IMR-90 (cell line): ENCODE results near the gene DPYSL5. TPM values are rescaled to one million over a fixed set of nuclear protein-coding genes. Genes with fewer than 3 reads are reported as not detected.

Experiments used
- ATAC-seq: fragments of 200-7000 bp; cut with Tn5 transposase; 2 replicates; pipeline ENCODE4 v1.9.1; 2020; ENCODE audit warnings: low read depth, mild to moderate bottlenecking, moderate library complexity
- BruUV-seq: library from RNA; stranded (reverse); fragments of 400-500 nt; replicated peaks from 2 replicates; lab custom pipeline; 2021; lab: Mats Ljungman, UMichigan
- CTCF ChIA-PET: fragments of 300-600 bp; formaldehyde crosslinking; extraction: SDS; loops from one replicate; lab custom pipeline; 2021; ENCODE audit warnings: antibody characterized with exemption; lab: Yijun Ruan, JAX
- POLR2A ChIA-PET: fragments of 300-600 bp; sonication (Branson Sonifier 250); formaldehyde crosslinking; loops from one replicate; lab custom pipeline; 2022; ENCODE audit warnings: antibody characterized with exemption; ENCODE audit not compliant: unreplicated experiment; lab: Charles Lee
- DNase-seq: peaks from one replicate; pipeline ENCODE4 v3.0.0; 2013
- H2AFZ ChIP-seq: replicated peaks from 2 replicates; pipeline ENCODE3; 2013; ENCODE audit warnings: low read length, mild to moderate bottlenecking; ENCODE audit not compliant: poor library complexity
- H2AK5ac ChIP-seq: 2 replicates; pipeline ENCODE4 v1.6.1; 2013; ENCODE audit warnings: low read depth, low read length, inconsistent platforms
- H2AK9ac ChIP-seq: replicated peaks from 2 replicates; pipeline ENCODE3; 2013; ENCODE audit warnings: mild to moderate bottlenecking, low read depth, low read length, moderate library complexity; ENCODE audit not compliant: poor library complexity
- H2BK120ac ChIP-seq: 2 replicates; pipeline ENCODE4 v1.6.1; 2013; ENCODE audit warnings: low read depth, low read length, inconsistent platforms
- H2BK15ac ChIP-seq: 3 replicates; pipeline ENCODE4 v1.6.1; 2013; ENCODE audit warnings: low read depth, low read length, inconsistent platforms
- H2BK20ac ChIP-seq: 2 replicates; pipeline ENCODE4 v1.6.1; 2013; ENCODE audit warnings: low read depth, mild to moderate bottlenecking, inconsistent platforms, low read length, moderate library complexity
- H2BK5ac ChIP-seq: 2 replicates; pipeline ENCODE4 v1.6.1; 2013; ENCODE audit warnings: mild to moderate bottlenecking, low read depth, low read length, inconsistent platforms; ENCODE audit not compliant: poor library complexity, severe bottlenecking
- H3K14ac ChIP-seq: replicated peaks from 2 replicates; pipeline ENCODE4 v1.6.1; 2013; ENCODE audit warnings: low read depth, low read length, inconsistent platforms
- H3K18ac ChIP-seq: 2 replicates; pipeline ENCODE4 v1.6.1; 2013; ENCODE audit warnings: low read depth, low read length, control low read depth
- H3K23ac ChIP-seq: 2 replicates; pipeline ENCODE4 v1.6.1; 2013; ENCODE audit warnings: low read depth, low read length, inconsistent platforms
- H3K27ac ChIP-seq: 2 replicates; pipeline ENCODE4 v1.5.1; 2013; ENCODE audit warnings: mild to moderate bottlenecking, control low read depth, low read length; ENCODE audit not compliant: insufficient read depth
- H3K27me3 ChIP-seq: 2 replicates; pipeline ENCODE4 v1.6.1; 2013; ENCODE audit warnings: low read length; ENCODE audit not compliant: control insufficient read depth, insufficient read depth
- H3K36me3 ChIP-seq: 2 replicates; pipeline ENCODE4 v1.6.1; 2013; ENCODE audit warnings: low read length, mixed read lengths; ENCODE audit not compliant: control insufficient read depth, insufficient read depth
- H3K4ac ChIP-seq: 2 replicates; pipeline ENCODE4 v1.6.1; 2013; ENCODE audit warnings: low read depth, low read length, inconsistent platforms
- H3K4me1 ChIP-seq: 2 replicates; pipeline ENCODE4 v1.6.1; 2013; ENCODE audit warnings: low read length, mixed read lengths; ENCODE audit not compliant: control insufficient read depth, insufficient read depth
- H3K4me2 ChIP-seq: 2 replicates; pipeline ENCODE4 v1.6.1; 2013; ENCODE audit warnings: low read depth, mild to moderate bottlenecking, control low read depth, low read length, moderate library complexity
- H3K4me3 ChIP-seq: 2 replicates; pipeline ENCODE4 v1.5.1; 2013; ENCODE audit warnings: low read depth, mild to moderate bottlenecking, control low read depth, low read length, moderate library complexity; ENCODE audit not compliant: insufficient read depth
- H3K56ac ChIP-seq: 2 replicates; pipeline ENCODE4 v1.6.1; 2013; ENCODE audit warnings: low read length, inconsistent platforms; ENCODE audit not compliant: insufficient read depth; ENCODE audit errors: extremely low read depth
- H3K79me1 ChIP-seq, 2 experiments: 2 replicates each; pipeline ENCODE4 v1.6.1; 2013; ENCODE audit warnings: low read length in 2 of 2, inconsistent platforms in 1 of 2, low read depth in 1 of 2
- H3K9ac ChIP-seq: 2 replicates; pipeline ENCODE4 v1.6.1; 2013; ENCODE audit warnings: low read depth, low read length, control low read depth
- H3K9me1 ChIP-seq: 2 replicates; pipeline ENCODE4 v1.6.1; 2013; ENCODE audit warnings: low read length, inconsistent platforms; ENCODE audit not compliant: insufficient read depth
- H3K9me3 ChIP-seq: 2 replicates; pipeline ENCODE4 v1.6.1; 2013; ENCODE audit warnings: low read length; ENCODE audit not compliant: control insufficient read depth, insufficient read depth
- H4K20me1 ChIP-seq: 2 replicates; pipeline ENCODE4 v1.6.1; 2013; ENCODE audit warnings: low read length, inconsistent platforms; ENCODE audit not compliant: insufficient read depth
- H4K5ac ChIP-seq: 2 replicates; pipeline ENCODE4 v1.6.1; 2013; ENCODE audit warnings: mild to moderate bottlenecking, low read depth, low read length, control low read depth
- H4K8ac ChIP-seq, 2 experiments: 2 replicates each; pipeline ENCODE4 v1.6.1; 2013; ENCODE audit warnings: low read depth in 2 of 2, low read length in 2 of 2, control low read depth in 1 of 2, inconsistent platforms in 1 of 2
- H4K91ac ChIP-seq: 2 replicates; pipeline ENCODE4 v1.6.1; 2013; ENCODE audit warnings: low read depth, low read length, inconsistent platforms; ENCODE audit not compliant: insufficient read depth
- BHLHE40 ChIP-seq: fragments of 150-350 bp; IDR thresholded peaks from 2 replicates; pipeline ENCODE4 v1.6.1; 2016; ENCODE audit warnings: mild to moderate bottlenecking, low read depth, low read length
- CEBPB ChIP-seq: IDR thresholded peaks from 2 replicates; pipeline ENCODE4 v1.6.1; 2012; ENCODE audit warnings: low read depth, low read length, improper control_type of control experiment
- CHD1 ChIP-seq: IDR thresholded peaks from 2 replicates; pipeline ENCODE4 v1.6.1; 2012; ENCODE audit warnings: low read depth, low read length, improper control_type of control experiment
- ELK1 ChIP-seq: fragments of 150-350 bp; IDR thresholded peaks from 2 replicates; pipeline ENCODE4 v1.6.1; 2016; ENCODE audit warnings: low read depth, mild to moderate bottlenecking, low read length, moderate library complexity, borderline replicate concordance
- FOS ChIP-seq: fragments of 150-350 bp; IDR thresholded peaks from 2 replicates; pipeline ENCODE4 v1.6.1; 2016; ENCODE audit warnings: low read depth, low read length
- MAFK ChIP-seq: IDR thresholded peaks from 2 replicates; pipeline ENCODE4 v1.6.1; 2012; ENCODE audit warnings: low read depth, low read length, improper control_type of control experiment
- MAZ ChIP-seq: IDR thresholded peaks from 2 replicates; pipeline ENCODE4 v1.6.1; 2012; ENCODE audit warnings: low read depth, mild to moderate bottlenecking, low read length, improper control_type of control experiment, moderate library complexity, borderline replicate concordance
- MXI1 ChIP-seq: IDR thresholded peaks from 2 replicates; pipeline ENCODE4 v1.6.1; 2012; ENCODE audit warnings: low read depth, mild to moderate bottlenecking, low read length, moderate library complexity, borderline replicate concordance
- NFE2L2 ChIP-seq: fragments of 150-350 bp; IDR thresholded peaks from 2 replicates; pipeline ENCODE4 v1.6.1; 2016; ENCODE audit warnings: low read depth, mild to moderate bottlenecking, low read length
- POLR2A ChIP-seq: IDR thresholded peaks from 2 replicates; pipeline ENCODE4 v1.6.1; 2012; ENCODE audit warnings: mild to moderate bottlenecking, low read depth, low read length
- RAD21 ChIP-seq: IDR thresholded peaks from 2 replicates; pipeline ENCODE4 v1.6.1; 2012; ENCODE audit warnings: low read length, improper control_type of control experiment
- RCOR1 ChIP-seq: IDR thresholded peaks from 2 replicates; pipeline ENCODE4 v1.6.1; 2012; ENCODE audit warnings: mild to moderate bottlenecking, low read length, improper control_type of control experiment; ENCODE audit not compliant: insufficient replicate concordance
- RFX5 ChIP-seq: IDR thresholded peaks from 2 replicates; pipeline ENCODE4 v1.8.0; 2012; ENCODE audit warnings: low read depth, mild to moderate bottlenecking, low read length, moderate library complexity
- SMC3 ChIP-seq: fragments of 150-350 bp; IDR thresholded peaks from 2 replicates; pipeline ENCODE4 v1.6.1; 2016; ENCODE audit warnings: low read depth, mild to moderate bottlenecking, antibody characterized with exemption, low read length, moderate library complexity
- USF2 ChIP-seq: fragments of 150-350 bp; IDR thresholded peaks from 2 replicates; pipeline ENCODE4 v1.6.1; 2017; ENCODE audit warnings: mild to moderate bottlenecking, antibody characterized with exemption, low read length, low read depth
- WGBS, 2 experiments: methylation state at CpG; one replicate each; pipeline versions ENCODE4 v1.1.5 to v1.1.7; 2013; ENCODE audit warnings: missing lambda C conversion rate in 2 of 2; ENCODE audit not compliant: insufficient read length in 1 of 2; ENCODE audit errors: extremely low coverage in 2 of 2; 5-methylcytosine and 5-hydroxymethylcytosine counted together
- dilution Hi-C: fragments of 300-500 bp; cut with HindIII; formaldehyde crosslinking; loops from one replicate; pipeline ENCODE4 v1.14.3; 2018; ENCODE audit warnings: low sequenced_read_pairs; ENCODE audit not compliant: unreplicated experiment
- in situ Hi-C: fragments of 300-500 bp; cut with MboI; formaldehyde crosslinking; loops from 3 replicates; pipeline ENCODE4 v1.14.3; 2019; ENCODE audit warnings: low sequenced_read_pairs, inconsistent platforms, mixed read lengths
- intact Hi-C: fragments of 100-400 bp; cut with micrococcal nuclease; formaldehyde crosslinking; loops from 2 replicates; pipeline ENCODE4 v1.10.0; 2022
- polyA plus RNA-seq, 3 experiments: library from polyadenylated mRNA; depleted of rRNA; stranded (reverse); fragments of >200 nt; gene quantifications; 2 replicates each; pipeline ENCODE4 v1.2.3, GENCODE V29; 2012; ENCODE audit warnings: low replicate concordance in 1 of 3
- total RNA-seq: library from RNA; depleted of rRNA; stranded (reverse); fragments of >200 nt; gene quantifications from 2 replicates; pipeline ENCODE4 v1.2.3, GENCODE V29; 2012
- TF ChIP-seq, protein P1 (sequence below): conservative IDR thresholded peaks from 2 replicates; pipeline ENCODE4 v1.5.1; 2012; ENCODE audit warnings: mild to moderate bottlenecking, low read depth, low read length, improper control_type of control experiment

DPYSL5 gene
- total and polyA plus RNA-seq, 2 of the 4 experiments (the other 2 are of a cell fraction): not detected

- H4K20me1 ChIP-seq: peaks cover 7% of the 10 kb centered on the region; the same call in 1 of the 2 replicates
- H4K91ac ChIP-seq: no peak overlapping the region
- no peak overlapping the region for H3K23ac ChIP-seq
- H3K9me3 ChIP-seq: no peaks in the 10 kb centered on the region
- WGBS, 2 experiments: 33% methylated on average over 1 of the region's 2 CpGs; no CpG with 5 or more reads in 1 of the 2 experiments
- dilution Hi-C loops: no loop called here
- DNase-seq: no peak
- ChIA-PET POLR2A (no interaction called here), CTCF (no interaction called here)
- no peak for ATAC-seq
- H3K4me2 ChIP-seq: no peak overlapping the region
- no peak overlapping the region for H3K9ac ChIP-seq
- peaks cover 7% of the 10 kb centered on the region; the same call in 1 of the 2 replicates for H3K9me1 ChIP-seq
- H3K14ac ChIP-seq: no peak overlapping the region
- no peak overlapping the region for H3K27ac ChIP-seq
- no peak overlapping the region for H4K5ac ChIP-seq
- no peak overlapping the region for H3K56ac ChIP-seq
- TF ChIP-seq MAZ: no peak
- TF ChIP-seq RFX5: no peak
- no peak for TF ChIP-seq POLR2A
- TF ChIP-seq MAFK: no peak
- no peak for TF ChIP-seq USF2
- no peak for TF ChIP-seq BHLHE40
- TF ChIP-seq RAD21: no peak
- TF ChIP-seq MXI1: no peak
- no peak for TF ChIP-seq RCOR1
- TF ChIP-seq, protein P1, sequence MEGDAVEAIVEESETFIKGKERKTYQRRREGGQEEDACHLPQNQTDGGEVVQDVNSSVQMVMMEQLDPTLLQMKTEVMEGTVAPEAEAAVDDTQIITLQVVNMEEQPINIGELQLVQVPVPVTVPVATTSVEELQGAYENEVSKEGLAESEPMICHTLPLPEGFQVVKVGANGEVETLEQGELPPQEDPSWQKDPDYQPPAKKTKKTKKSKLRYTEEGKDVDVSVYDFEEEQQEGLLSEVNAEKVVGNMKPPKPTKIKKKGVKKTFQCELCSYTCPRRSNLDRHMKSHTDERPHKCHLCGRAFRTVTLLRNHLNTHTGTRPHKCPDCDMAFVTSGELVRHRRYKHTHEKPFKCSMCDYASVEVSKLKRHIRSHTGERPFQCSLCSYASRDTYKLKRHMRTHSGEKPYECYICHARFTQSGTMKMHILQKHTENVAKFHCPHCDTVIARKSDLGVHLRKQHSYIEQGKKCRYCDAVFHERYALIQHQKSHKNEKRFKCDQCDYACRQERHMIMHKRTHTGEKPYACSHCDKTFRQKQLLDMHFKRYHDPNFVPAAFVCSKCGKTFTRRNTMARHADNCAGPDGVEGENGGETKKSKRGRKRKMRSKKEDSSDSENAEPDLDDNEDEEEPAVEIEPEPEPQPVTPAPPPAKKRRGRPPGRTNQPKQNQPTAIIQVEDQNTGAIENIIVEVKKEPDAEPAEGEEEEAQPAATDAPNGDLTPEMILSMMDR: no peak
- no peak for TF ChIP-seq CEBPB
- TF ChIP-seq NFE2L2: no peak
- no peak for TF ChIP-seq SMC3
- no peak for TF ChIP-seq ELK1
- TF ChIP-seq CHD1: no peak
- no peak for TF ChIP-seq FOS
- BruUV-seq: no TSS peak
- no peak overlapping the region for H2AK9ac ChIP-seq
- H3K4me1 ChIP-seq: peaks cover 7% of the 10 kb centered on the region
- H2BK120ac ChIP-seq: no peak overlapping the region
- H2BK5ac ChIP-seq: no peak overlapping the region
- no peak overlapping the region for H3K4me3 ChIP-seq
- H3K36me3 ChIP-seq: no peaks in the 10 kb centered on the region
- H3K79me1 ChIP-seq: peaks cover 5 to 25% of the 10 kb centered on the region in 2 experiments; a peak in 1 of 4 replicates
- no peak overlapping the region for H2AK5ac ChIP-seq
- H3K4ac ChIP-seq: no peak overlapping the region
- in situ Hi-C loops: no loop called here
- no peaks in the 10 kb centered on the region for H3K27me3 ChIP-seq
- H4K8ac ChIP-seq: no peak overlapping the region
- intact Hi-C loops: no loop called here
- H2AFZ ChIP-seq: no peak overlapping the region
- H2BK15ac ChIP-seq: no peak overlapping the region
- no peak overlapping the region for H3K18ac ChIP-seq
- H2BK20ac ChIP-seq: no peak overlapping the region
Observed at GRCh38 chr2:26975102-26975501, 127.2 kb downstream of the DPYSL5 start.
